ENCODE results near the gene ELP5. TPM values are rescaled to one million over a fixed set of nuclear protein-coding genes. Genes with fewer than 3 reads are reported as not detected.

Gene ELP5
- total and polyA plus RNA-seq, 2 of the 4 experiments (the other 2 are of a cell fraction) = 39.3 to 46.6 TPM

DNA sequence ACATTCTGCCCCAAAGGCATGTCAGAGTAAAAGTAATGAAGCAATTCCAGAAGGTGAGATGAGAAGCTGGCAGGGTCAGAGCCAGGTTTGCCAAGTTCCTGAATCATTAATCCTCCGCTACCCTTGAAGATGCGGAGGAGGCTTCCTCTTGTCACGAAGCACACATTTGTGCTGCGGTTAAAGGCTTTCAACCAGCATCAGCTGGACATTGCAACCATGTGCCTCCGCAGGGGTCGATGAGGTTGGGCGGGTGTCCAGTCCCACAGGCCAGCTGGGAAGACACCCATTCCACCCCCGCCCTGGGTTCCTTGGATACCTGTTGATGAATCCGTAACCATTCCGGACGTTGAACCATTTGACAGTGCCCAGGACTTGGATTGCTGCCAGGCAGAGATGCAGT, 41.1 kb downstream of the ELP5 start:
- no peaks in the 10 kb centered on the region for H3K36me3 ChIP-seq (ENCODE audit: control insufficient read depth, insufficient read depth, low read length)
- H2BK15ac ChIP-seq (ENCODE audit: low read depth, low read length) = no peak overlapping the region
- H3K4me3 ChIP-seq (ENCODE audit: insufficient read depth, low read depth, low read length) = no peak overlapping the region
- H3K9me1 ChIP-seq (ENCODE audit: insufficient read depth, low read length) = no peaks in the 10 kb centered on the region; the same call in 1 of the 2 replicates
- in situ Hi-C loops (cut with MboI; ENCODE audit: low sequenced_read_pairs) = no loop called here
- 0 out of 2 replicates have a peak, but pooled peaks cover 3% of the 10 kb centered on the region for H4K20me1 ChIP-seq (ENCODE audit: insufficient read depth, low read length)
- intact Hi-C loops (cut with micrococcal nuclease) = no loop called here
- H3K4me1 ChIP-seq (ENCODE audit: control insufficient read depth, insufficient read depth, low read length) = peaks cover 3% of the 10 kb centered on the region
- no peak overlapping the region for H4K5ac ChIP-seq (ENCODE audit: low read depth, low read length)
- no peak overlapping the region for H3K9ac ChIP-seq (ENCODE audit: low read depth, low read length)
- no peak overlapping the region for H3K4ac ChIP-seq (ENCODE audit: low read depth, low read length)
- DNase-seq (no peak), ATAC-seq (ENCODE audit: low read depth) (no peak)
- no peak overlapping the region for H2AK9ac ChIP-seq (replicated peaks; ENCODE audit: low read depth, low read length, poor library complexity)
- peaks cover 62% of the 10 kb centered on the region for H3K27me3 ChIP-seq (ENCODE audit: control insufficient read depth, insufficient read depth, low read length)
- H4K91ac ChIP-seq (ENCODE audit: insufficient read depth, low read depth, low read length) = no peak overlapping the region
- no peak overlapping the region for H3K18ac ChIP-seq (ENCODE audit: low read depth, low read length)
- no peak overlapping the region for H2BK120ac ChIP-seq (ENCODE audit: low read depth, low read length)
- H3K79me1 ChIP-seq (ENCODE audit: low read depth in 1 of 2, low read length in 2 of 2) = no peaks in the 10 kb centered on the region
- ChIA-PET CTCF (no interaction called here), POLR2A (ENCODE audit: unreplicated experiment) (no interaction called here)
- no peak overlapping the region for H3K4me2 ChIP-seq (ENCODE audit: low read depth, low read length)
- no peak overlapping the region for H3K56ac ChIP-seq (ENCODE audit: extremely low read depth, insufficient read depth, low read length)
- H3K14ac ChIP-seq (replicated peaks; ENCODE audit: low read depth, low read length) = no peak overlapping the region
- no peak overlapping the region for H3K27ac ChIP-seq (ENCODE audit: insufficient read depth, low read length)
- H2AK5ac ChIP-seq (ENCODE audit: low read depth, low read length) = no peak overlapping the region
- no peak overlapping the region for H2AFZ ChIP-seq (replicated peaks; ENCODE audit: low read length, poor library complexity)
- H2BK5ac ChIP-seq (ENCODE audit: low read depth, low read length, poor library complexity, severe bottlenecking) = no peak overlapping the region
- TF ChIP-seq, protein P1, sequence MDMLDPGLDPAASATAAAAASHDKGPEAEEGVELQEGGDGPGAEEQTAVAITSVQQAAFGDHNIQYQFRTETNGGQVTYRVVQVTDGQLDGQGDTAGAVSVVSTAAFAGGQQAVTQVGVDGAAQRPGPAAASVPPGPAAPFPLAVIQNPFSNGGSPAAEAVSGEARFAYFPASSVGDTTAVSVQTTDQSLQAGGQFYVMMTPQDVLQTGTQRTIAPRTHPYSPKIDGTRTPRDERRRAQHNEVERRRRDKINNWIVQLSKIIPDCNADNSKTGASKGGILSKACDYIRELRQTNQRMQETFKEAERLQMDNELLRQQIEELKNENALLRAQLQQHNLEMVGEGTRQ (IDR thresholded peaks at IDR 0.05; ENCODE audit: low read depth, low read length) = no peak
- no peak for TF ChIP-seq RFX5 (IDR thresholded peaks at IDR 0.05; ENCODE audit: low read depth, low read length)
- TF ChIP-seq RCOR1 (IDR thresholded peaks at IDR 0.05; ENCODE audit: insufficient replicate concordance, low read length) = no peak
- no peak for TF ChIP-seq MAFK (IDR thresholded peaks at IDR 0.05; ENCODE audit: low read depth, low read length)
- no peak for TF ChIP-seq SMC3 (IDR thresholded peaks at IDR 0.05; ENCODE audit: low read depth, low read length)
- TF ChIP-seq, protein P2, sequence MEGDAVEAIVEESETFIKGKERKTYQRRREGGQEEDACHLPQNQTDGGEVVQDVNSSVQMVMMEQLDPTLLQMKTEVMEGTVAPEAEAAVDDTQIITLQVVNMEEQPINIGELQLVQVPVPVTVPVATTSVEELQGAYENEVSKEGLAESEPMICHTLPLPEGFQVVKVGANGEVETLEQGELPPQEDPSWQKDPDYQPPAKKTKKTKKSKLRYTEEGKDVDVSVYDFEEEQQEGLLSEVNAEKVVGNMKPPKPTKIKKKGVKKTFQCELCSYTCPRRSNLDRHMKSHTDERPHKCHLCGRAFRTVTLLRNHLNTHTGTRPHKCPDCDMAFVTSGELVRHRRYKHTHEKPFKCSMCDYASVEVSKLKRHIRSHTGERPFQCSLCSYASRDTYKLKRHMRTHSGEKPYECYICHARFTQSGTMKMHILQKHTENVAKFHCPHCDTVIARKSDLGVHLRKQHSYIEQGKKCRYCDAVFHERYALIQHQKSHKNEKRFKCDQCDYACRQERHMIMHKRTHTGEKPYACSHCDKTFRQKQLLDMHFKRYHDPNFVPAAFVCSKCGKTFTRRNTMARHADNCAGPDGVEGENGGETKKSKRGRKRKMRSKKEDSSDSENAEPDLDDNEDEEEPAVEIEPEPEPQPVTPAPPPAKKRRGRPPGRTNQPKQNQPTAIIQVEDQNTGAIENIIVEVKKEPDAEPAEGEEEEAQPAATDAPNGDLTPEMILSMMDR (conservative IDR thresholded peaks at IDR 0.05; ENCODE audit: low read depth, low read length) = no peak
- no peak for TF ChIP-seq FOS (IDR thresholded peaks at IDR 0.05; ENCODE audit: low read depth, low read length)
- no peak for TF ChIP-seq RAD21 (IDR thresholded peaks at IDR 0.05; ENCODE audit: low read length)
- TF ChIP-seq, protein P3, sequence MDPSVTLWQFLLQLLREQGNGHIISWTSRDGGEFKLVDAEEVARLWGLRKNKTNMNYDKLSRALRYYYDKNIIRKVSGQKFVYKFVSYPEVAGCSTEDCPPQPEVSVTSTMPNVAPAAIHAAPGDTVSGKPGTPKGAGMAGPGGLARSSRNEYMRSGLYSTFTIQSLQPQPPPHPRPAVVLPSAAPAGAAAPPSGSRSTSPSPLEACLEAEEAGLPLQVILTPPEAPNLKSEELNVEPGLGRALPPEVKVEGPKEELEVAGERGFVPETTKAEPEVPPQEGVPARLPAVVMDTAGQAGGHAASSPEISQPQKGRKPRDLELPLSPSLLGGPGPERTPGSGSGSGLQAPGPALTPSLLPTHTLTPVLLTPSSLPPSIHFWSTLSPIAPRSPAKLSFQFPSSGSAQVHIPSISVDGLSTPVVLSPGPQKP (IDR thresholded peaks at IDR 0.05; ENCODE audit: borderline replicate concordance, low read depth, low read length) = no peak
- no peak for TF ChIP-seq MAZ (IDR thresholded peaks at IDR 0.05; ENCODE audit: borderline replicate concordance, low read depth, low read length)
- TF ChIP-seq MXI1 (IDR thresholded peaks at IDR 0.05; ENCODE audit: borderline replicate concordance, low read depth, low read length) = no peak
- no peak for TF ChIP-seq BHLHE40 (IDR thresholded peaks at IDR 0.05; ENCODE audit: low read depth, low read length)
- TF ChIP-seq NFE2L2 (IDR thresholded peaks at IDR 0.05; ENCODE audit: low read depth, low read length) = no peak
- no peak for TF ChIP-seq POLR2A (IDR thresholded peaks at IDR 0.05; ENCODE audit: low read depth, low read length)
- no peak for TF ChIP-seq CEBPB (IDR thresholded peaks at IDR 0.05; ENCODE audit: low read depth, low read length)
- TF ChIP-seq CHD1 (IDR thresholded peaks at IDR 0.05; ENCODE audit: low read depth, low read length) = no peak
- H2BK20ac ChIP-seq (ENCODE audit: low read depth, low read length) = no peak overlapping the region
- no peak overlapping the region for H4K8ac ChIP-seq (ENCODE audit: low read depth in 2 of 2, low read length in 2 of 2)
- H3K23ac ChIP-seq (ENCODE audit: low read depth, low read length) = no peak overlapping the region
- BruUV-seq (replicated peaks) = no TSS peak
- dilution Hi-C loops (cut with HindIII; ENCODE audit: low sequenced_read_pairs, unreplicated experiment) = no loop called here
- no peaks in the 10 kb centered on the region; the same call in 1 of the 2 replicates for H3K9me3 ChIP-seq (ENCODE audit: control insufficient read depth, insufficient read depth, low read length)
- WGBS, 2 experiments (ENCODE audit: extremely low coverage in 2 of 2, insufficient read length in 1 of 2) = 94% methylated on average over 9 of the region's 11 CpGs; no CpG with 5 or more reads in 1 of the 2 experiments
